Hypothalamus (tissue), 51 donors: Measurements from ENCODE around the gene METTL26.
"Not testable (repeated sequence)": the region's sequence is repeated elsewhere in the genome, so short reads cannot be mapped to it uniquely, and the experiment has no call there.

Source experiments
- DNase-seq, 51 donors: peaks; one replicate each; lab custom pipeline; 2025; lab: John Stamatoyannopoulos, UW

METTL26 gene

GRCh38 chr16:606656-607307 is 29.3 kb downstream of the METTL26 start:
- no peak for DNase-seq

GRCh38 chr16:603933-604332 is 32.2 kb downstream of the METTL26 start:
- no peak for DNase-seq

GRCh38 chr16:600781-601180 is 35.3 kb downstream of the METTL26 start:
- no peak for DNase-seq

- DNase-seq = no peak
Measured at GRCh38 chr16:598823-599739, 37.0 kb downstream of the METTL26 start.

- not testable (repeated sequence) for DNase-seq
Measured at GRCh38 chr16:597655-598054, 38.5 kb downstream of the METTL26 start.

- DNase-seq = no peak
Measured at GRCh38 chr16:596736-597060, 39.4 kb downstream of the METTL26 start.

- DNase-seq = peak in 1 of 51 donors; percentile 67
Measured at GRCh38 chr16:595942-596735, 40.0 kb downstream of the METTL26 start.

- DNase-seq = no peak
Measured at GRCh38 chr16:595094-595528, 41.0 kb downstream of the METTL26 start.

- DNase-seq = peak in 1 of 51 donors; percentile 16
Measured at GRCh38 chr16:593807-594206, 42.3 kb downstream of the METTL26 start.

GRCh38 chr16:593406-593805 is 42.7 kb downstream of the METTL26 start:
- no peak for DNase-seq

- peak in 30 of 51 donors; percentile 4 to 80 (median 46) for DNase-seq
Measured at GRCh38 chr16:592518-593306, 43.4 kb downstream of the METTL26 start.

- no peak for DNase-seq
Measured at GRCh38 chr16:591892-592517, 44.1 kb downstream of the METTL26 start.

- no peak for DNase-seq
Measured at GRCh38 chr16:591231-591630, 44.9 kb downstream of the METTL26 start.

- DNase-seq = no peak
Measured at GRCh38 chr16:590815-591200, 45.3 kb downstream of the METTL26 start.

GRCh38 chr16:590188-590814 is 45.8 kb downstream of the METTL26 start:
- no peak for DNase-seq

GRCh38 chr16:589658-590187 is 46.4 kb downstream of the METTL26 start, which contains the start of gene RAB40C:
RAB40C (plus strand) TSS chr16:590066; CDS start chr16:590292, 226 bp downstream.
- DNase-seq = peak; percentile 97 to 100 (median 99)

GRCh38 chr16:588889-589657 is 47.0 kb downstream of the METTL26 start:
- DNase-seq = peak; percentile 92 to 100 (median 98)

- peak in 6 of 51 donors; percentile 13 to 45 (median 40) for DNase-seq
Measured at GRCh38 chr16:588639-588888, 47.5 kb downstream of the METTL26 start.
